ENCODE measurements around the gene DPP10.

GRCh38 chr2:114797540-114797939, 355.1 kb downstream of the DPP10 start:
- TF ChIP-seq ZNF274 (IDR thresholded peaks at IDR 0.05; ENCODE audit: low read depth, low read length) (no peak), YY1 (IDR thresholded peaks at IDR 0.05; ENCODE audit: insufficient read depth, insufficient read length) (no peak), SUZ12 (IDR thresholded peaks at IDR 0.05; ENCODE audit: extremely low read depth, insufficient read depth, insufficient read length) (no peak)

All from NT2/D1 (cell line).